IPS-20b (cell line): ENCODE results near the gene CCDC146.
"Not testable (repeated sequence)": the region's sequence is repeated elsewhere in the genome, so short reads cannot be mapped to it uniquely, and the experiment has no call there.

Source experiments
- H3K27ac ChIP-seq: one replicate; pipeline ENCODE4 v1.5.1; 2013; ENCODE audit warnings: low read length
- H3K27me3 ChIP-seq: 2 replicates; pipeline ENCODE4 v1.6.1; 2013; ENCODE audit warnings: mild to moderate bottlenecking, low read length, inconsistent platforms; ENCODE audit not compliant: insufficient read depth
- H3K36me3 ChIP-seq: 2 replicates; pipeline ENCODE4 v1.6.1; 2013; ENCODE audit warnings: low read depth, mild to moderate bottlenecking, inconsistent platforms, low read length, moderate library complexity; ENCODE audit not compliant: insufficient read depth
- H3K4me1 ChIP-seq: 2 replicates; pipeline ENCODE4 v1.6.1; 2013; ENCODE audit warnings: mild to moderate bottlenecking, control low read depth, inconsistent platforms, low read length, moderate library complexity; ENCODE audit not compliant: insufficient read depth
- H3K4me3 ChIP-seq: 2 replicates; pipeline ENCODE4 v1.5.1; 2013; ENCODE audit warnings: mild to moderate bottlenecking, low read length, inconsistent platforms
- H3K9ac ChIP-seq: 2 replicates; pipeline ENCODE4 v1.6.1; 2013; ENCODE audit warnings: low read depth, mild to moderate bottlenecking, inconsistent platforms, low read length, moderate library complexity
- H3K9me3 ChIP-seq: 2 replicates; pipeline ENCODE4 v1.6.1; 2013; ENCODE audit warnings: mild to moderate bottlenecking, low read depth, low read length, inconsistent platforms; ENCODE audit not compliant: insufficient read depth

CCDC146 gene

DNA sequence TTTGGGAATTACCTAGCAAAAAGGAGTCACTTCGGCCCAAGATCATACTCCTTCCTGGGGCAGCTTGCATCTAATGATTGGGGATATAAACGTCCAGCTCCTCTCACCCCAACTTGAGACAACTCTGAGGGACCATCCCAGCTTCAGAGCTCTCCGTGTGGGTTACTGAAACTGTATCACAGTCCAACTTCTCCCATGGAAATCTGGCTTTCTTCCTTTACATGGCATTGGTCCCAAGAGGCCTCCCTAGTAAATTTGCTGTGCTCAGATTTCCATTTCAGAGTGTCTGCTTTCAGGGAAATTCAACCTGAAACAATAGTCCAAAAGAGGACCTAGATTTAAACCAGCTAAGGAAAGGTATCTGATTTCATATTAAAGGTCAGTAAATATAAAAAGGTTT, 14.8 kb upstream of the CCDC146 start:
- not testable (repeated sequence) for H3K36me3 ChIP-seq, H3K4me1 ChIP-seq, H3K9me3 ChIP-seq, H3K9ac ChIP-seq, H3K27me3 ChIP-seq, H3K4me3 ChIP-seq, H3K27ac ChIP-seq

DNA sequence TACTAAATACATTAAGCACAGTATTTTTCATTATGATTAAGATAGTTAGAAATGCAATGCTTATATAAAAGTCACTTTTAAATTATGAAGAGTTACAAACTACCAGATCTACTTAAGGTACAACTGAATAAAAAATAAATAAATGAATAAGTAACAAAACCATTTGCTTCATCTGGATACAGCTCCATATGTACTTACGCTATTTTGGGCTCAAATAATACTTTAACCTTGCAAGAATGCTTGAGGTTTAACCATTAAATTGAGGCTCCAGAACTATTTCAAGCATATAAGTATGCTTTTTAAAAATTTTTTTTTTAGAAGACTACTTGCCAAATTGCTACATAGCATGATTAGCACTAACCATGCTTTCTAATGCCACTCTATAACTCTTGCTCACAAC, 14.1 kb upstream of the CCDC146 start:
- not testable (repeated sequence) for H3K9ac ChIP-seq, H3K9me3 ChIP-seq, H3K4me3 ChIP-seq, H3K27ac ChIP-seq, H3K27me3 ChIP-seq, H3K4me1 ChIP-seq, H3K36me3 ChIP-seq

DNA sequence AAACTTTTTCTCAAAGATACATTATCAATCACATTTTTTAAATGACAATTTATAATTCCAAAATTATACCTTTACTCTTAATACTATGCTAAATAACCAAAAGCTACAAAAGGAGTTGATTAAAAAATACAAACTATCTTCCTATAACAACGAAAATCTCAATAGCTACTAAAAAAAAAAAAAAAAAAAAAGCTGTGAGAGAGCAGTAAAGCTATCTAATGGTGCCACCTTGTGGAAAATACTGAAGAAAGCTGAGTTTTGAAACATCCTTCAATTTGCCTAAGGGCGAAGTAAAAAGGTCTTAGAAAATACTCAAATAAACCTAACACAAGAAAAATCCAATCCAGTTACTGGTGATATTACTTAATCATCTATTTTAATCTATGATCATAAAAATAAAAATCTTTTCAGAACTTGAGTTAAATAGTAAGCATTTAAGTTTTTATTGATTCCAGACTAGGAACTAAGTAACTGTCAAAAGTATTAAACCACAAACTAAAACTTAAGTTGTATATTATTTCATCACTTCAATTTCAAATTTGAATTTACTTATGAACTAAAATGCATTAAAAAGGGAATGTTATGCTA, 9.6 kb upstream of the CCDC146 start:
- not testable (repeated sequence) for H3K9ac ChIP-seq, H3K4me1 ChIP-seq, H3K27ac ChIP-seq, H3K36me3 ChIP-seq, H3K27me3 ChIP-seq, H3K4me3 ChIP-seq, H3K9me3 ChIP-seq

DNA sequence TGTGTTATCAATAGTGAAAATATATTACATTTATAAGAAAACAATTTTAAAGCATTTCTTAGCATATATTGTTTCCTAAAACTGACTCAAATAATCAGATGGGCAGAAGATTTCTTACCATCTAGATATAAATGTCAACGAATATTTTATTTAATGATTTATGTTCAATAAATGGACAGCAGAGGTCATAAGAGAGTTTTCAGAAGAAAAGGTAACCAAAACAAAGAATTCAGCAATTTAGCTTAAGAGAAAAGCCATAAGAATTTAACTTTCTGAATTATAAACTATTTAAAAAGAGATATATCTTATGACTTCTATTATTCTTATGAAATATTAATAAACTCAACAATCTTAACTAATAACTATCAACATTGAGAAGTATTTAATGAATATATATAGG, 3.1 kb downstream of the CCDC146 start:
- H3K9ac ChIP-seq: not testable (repeated sequence)

DNA sequence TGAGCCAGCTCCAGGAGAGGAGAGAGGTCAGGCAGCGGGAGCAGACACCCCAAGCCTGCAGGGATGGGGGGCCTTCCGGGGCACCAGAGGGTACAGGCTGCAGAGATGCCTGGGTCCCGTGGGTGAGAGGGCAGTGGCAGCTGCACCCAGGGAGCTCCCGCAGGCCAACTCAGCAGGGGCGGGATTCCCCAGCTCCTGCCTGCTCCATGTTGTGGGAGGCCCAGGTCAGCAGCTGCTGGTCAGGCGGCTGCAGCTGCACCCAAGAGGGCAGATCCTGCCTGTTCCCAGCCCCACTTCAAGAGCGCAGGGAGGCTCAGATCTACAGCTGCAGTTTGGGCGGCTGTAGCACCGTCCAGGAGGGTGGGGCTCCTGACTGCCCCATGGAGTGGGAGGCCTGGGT, 4.6 kb downstream of the CCDC146 start:
- not testable (repeated sequence) for H3K4me3 ChIP-seq, H3K27ac ChIP-seq, H3K9me3 ChIP-seq, H3K27me3 ChIP-seq, H3K36me3 ChIP-seq, H3K4me1 ChIP-seq, H3K9ac ChIP-seq

More for the DNA sequence above, 3.1 kb downstream of the CCDC146 start:
- H3K9me3 ChIP-seq, H3K4me3 ChIP-seq, H3K36me3 ChIP-seq, H3K4me1 ChIP-seq, H3K27ac ChIP-seq, H3K27me3 ChIP-seq: not testable (repeated sequence)

DNA sequence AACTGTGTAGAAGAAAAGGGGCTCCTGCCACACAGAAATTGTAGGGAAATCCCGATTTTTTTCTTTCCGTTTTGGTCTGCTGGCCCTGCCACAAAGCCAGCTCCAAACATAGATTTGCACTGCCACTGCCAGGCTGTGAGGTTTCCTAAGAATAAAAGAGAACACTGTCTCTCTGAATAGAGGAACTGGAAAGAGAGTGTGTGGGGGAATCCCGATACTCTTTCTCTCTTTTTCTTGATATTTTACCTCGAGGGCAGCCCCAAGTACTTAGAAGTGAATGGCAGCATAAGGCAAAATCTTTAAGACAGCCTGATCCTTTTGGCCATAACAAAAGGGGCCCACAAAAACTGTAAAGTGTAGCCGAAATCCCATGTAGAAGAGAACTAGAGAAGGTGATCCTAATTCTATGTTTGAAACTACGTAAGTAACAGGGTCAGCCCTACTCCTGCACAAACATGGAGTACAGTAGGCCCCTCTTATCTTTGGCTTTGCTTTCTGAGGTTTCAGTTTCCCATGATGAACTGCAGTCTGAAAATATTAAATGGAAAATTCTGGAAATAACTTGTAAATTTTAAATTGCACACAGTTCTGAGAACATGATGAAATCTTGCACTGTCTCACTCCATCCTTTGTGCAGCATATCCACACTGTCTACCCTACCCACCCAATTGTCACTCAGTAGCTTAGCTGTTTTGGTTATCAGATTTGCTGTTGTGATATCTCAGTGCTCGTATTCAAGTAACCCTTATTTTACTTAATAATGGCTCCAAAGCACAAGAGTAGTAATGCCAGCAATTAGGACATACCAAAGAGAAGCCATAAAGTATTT, 6.4 kb downstream of the CCDC146 start:
- not testable (repeated sequence) for H3K27me3 ChIP-seq, H3K27ac ChIP-seq, H3K9me3 ChIP-seq, H3K36me3 ChIP-seq, H3K4me1 ChIP-seq, H3K4me3 ChIP-seq, H3K9ac ChIP-seq

DNA sequence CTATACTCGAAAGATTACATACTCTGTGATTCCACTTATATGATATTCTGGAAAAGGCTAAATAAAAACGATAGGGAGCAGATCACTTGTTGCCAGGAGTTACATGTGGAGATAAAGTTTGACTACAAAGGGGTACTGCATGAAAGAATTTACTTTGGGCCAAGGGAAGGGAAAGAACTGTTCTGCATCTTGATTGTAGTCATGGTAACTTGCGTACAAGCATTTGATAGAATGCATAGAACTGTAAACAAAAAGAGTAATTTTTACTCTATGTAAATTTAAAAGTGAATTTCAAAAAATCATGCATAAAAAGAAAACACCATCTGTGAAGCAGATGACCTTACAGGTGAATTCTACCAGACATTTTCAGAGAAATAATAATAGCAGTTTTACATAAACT, 9.4 kb downstream of the CCDC146 start:
- H3K27ac ChIP-seq, H3K27me3 ChIP-seq, H3K4me3 ChIP-seq, H3K36me3 ChIP-seq, H3K9ac ChIP-seq, H3K4me1 ChIP-seq, H3K9me3 ChIP-seq: not testable (repeated sequence)

DNA sequence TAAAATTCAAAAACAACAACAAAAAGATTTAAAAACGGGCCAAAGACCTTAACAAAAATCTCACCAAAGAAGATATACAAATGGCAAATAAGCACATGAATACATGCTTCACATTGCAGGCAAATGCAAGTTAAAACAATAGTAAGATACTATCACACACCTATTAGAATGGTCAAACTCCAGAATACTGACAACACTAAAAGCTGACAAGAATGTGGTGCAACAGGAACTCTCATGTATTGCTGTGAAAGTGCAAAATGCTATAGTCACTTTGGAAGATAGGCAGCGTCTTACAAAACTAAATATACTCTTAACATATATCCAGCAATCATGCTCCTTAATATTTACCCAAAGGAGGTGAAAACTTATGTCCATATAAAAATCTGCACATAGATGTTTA, 16.3 kb downstream of the CCDC146 start:
- not testable (repeated sequence) for H3K27ac ChIP-seq, H3K36me3 ChIP-seq, H3K4me3 ChIP-seq, H3K27me3 ChIP-seq, H3K4me1 ChIP-seq, H3K9me3 ChIP-seq, H3K9ac ChIP-seq

DNA sequence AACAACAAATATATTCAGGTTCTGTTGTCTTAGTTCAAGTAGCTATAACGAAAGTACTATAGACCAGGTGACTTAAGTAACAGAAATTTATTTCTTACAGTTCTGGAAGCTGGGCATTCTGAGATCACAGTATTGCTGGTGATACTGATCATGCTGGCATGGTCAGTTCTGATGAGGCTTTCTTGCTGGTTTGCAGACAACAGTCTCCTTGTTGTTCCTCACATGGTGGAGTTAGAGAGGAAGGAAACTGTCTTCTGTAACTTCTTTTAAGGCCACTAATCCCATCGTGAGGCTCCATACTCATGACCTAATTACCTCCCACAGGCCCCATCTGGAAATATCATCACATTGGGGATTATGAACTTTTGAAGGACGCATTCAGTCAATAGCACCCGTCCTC, 17.9 kb downstream of the CCDC146 start:
- H3K4me1 ChIP-seq, H3K9me3 ChIP-seq, H3K27me3 ChIP-seq, H3K4me3 ChIP-seq, H3K27ac ChIP-seq, H3K9ac ChIP-seq, H3K36me3 ChIP-seq: not testable (repeated sequence)

DNA sequence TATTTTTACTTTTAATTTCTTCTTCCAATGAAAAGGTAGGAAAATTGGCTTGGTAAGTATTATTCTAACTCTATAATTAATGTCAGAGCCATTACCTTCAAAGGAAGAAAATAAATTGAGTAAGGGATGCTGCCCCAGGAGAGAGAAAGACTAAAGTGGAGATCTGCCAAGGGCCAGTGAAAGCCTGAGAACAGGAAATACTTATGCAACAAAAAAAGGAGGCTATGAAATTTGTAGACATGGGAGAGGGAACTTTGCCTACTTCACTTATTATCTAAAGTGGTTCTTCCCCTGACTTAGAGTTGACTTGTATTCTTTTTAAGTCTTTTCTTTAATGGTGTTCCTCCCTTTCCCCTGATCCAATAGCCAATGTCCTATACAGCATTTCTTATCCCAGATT, 29.8 kb downstream of the CCDC146 start:
- not testable (repeated sequence) for H3K9ac ChIP-seq, H3K4me3 ChIP-seq, H3K36me3 ChIP-seq, H3K27me3 ChIP-seq, H3K27ac ChIP-seq, H3K9me3 ChIP-seq, H3K4me1 ChIP-seq

DNA sequence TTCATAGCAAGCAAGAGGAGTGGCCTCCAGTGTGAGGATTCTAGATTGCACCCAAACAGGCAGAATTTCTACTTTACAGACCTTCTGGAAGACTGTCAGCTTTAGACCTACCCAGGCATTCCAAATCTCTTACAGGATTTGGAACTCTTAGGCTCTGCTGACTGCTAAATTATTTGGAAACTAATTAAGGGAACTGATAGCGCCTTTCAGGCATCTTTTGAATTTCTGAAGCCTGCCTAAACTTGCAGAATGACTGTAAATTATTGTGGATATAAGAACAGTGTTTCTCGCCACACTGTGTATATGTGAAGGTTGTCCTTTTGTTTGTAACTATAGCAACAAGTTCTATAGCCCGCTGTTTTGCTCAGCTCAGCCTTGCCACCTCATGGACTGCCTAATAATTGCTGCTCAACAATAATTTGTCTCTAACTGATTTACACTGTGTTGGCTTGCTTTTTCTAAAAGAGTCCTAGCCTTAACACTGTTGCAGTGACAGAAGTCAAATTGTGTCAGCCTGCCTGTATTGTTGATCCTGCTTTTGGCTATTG, 32.6 kb downstream of the CCDC146 start:
- not testable (repeated sequence) for H3K4me3 ChIP-seq, H3K9me3 ChIP-seq, H3K27ac ChIP-seq, H3K4me1 ChIP-seq, H3K27me3 ChIP-seq, H3K36me3 ChIP-seq, H3K9ac ChIP-seq

DNA sequence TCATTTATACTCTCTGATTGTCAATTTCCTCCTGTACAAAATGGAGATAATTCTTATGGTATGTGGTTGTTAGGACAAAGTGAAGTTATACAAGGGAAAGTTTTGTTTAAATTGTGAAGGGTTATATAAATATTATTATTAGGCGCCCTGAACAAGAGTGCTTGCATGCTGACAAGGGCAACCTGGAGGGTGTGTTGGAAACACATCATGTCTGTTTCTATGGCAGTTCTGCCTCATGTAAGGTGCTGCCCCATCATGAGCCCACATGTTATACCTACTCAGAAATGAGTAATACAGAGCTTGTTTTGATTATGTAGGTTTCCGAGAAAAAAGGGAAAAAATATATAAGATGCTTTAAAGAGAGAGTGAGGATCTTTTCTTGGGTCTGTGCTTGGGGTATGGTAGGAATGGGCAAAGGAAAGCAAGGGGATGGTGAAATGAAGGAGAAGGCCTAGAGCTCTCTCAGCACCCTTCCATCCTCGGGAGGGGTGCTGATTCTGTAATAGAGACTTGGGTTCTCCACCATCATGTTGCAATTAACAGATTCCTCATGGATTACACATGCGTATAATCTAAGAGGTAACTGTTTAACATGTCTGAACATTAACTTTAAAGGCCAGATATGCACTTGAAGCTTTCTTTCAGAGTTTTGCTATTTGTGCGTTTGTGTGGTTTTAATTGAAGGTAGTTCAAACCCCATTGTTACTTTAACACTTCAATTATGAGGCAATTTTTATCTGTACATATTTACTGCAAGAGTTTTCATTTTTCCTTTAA, 33.4 kb downstream of the CCDC146 start:
- not testable (repeated sequence) for H3K4me1 ChIP-seq, H3K4me3 ChIP-seq, H3K27me3 ChIP-seq, H3K9me3 ChIP-seq, H3K27ac ChIP-seq, H3K9ac ChIP-seq, H3K36me3 ChIP-seq
